Ishikawa (cell line): ENCODE measurements around the gene SPATA16.

ENCODE experiments used
- CEBPB ChIP-seq: IDR thresholded peaks from 2 replicates; pipeline ENCODE4 v1.6.1; 2012
- CREB1 ChIP-seq: IDR thresholded peaks from 2 replicates; pipeline ENCODE4 v1.6.1; 2012; ENCODE audit warnings: low read depth
- EGR1 ChIP-seq: IDR thresholded peaks from 2 replicates; pipeline ENCODE4 v1.6.1; 2012
- EP300 ChIP-seq: IDR thresholded peaks from 2 replicates; pipeline ENCODE4 v1.6.1; 2012; ENCODE audit warnings: borderline replicate concordance
- FOXM1 ChIP-seq: IDR thresholded peaks from 2 replicates; pipeline ENCODE4 v1.6.1; 2012; ENCODE audit warnings: low read depth, borderline replicate concordance
- NFIC ChIP-seq: IDR thresholded peaks from 2 replicates; pipeline ENCODE4 v1.6.1; 2012
- RAD21 ChIP-seq: IDR thresholded peaks from 2 replicates; pipeline ENCODE4 v1.6.1; 2012; ENCODE audit warnings: low read depth
- TAF1 ChIP-seq: IDR thresholded peaks from 2 replicates; pipeline ENCODE4 v1.6.1; 2012; ENCODE audit warnings: low read depth, mild to moderate bottlenecking
- TCF12 ChIP-seq: IDR thresholded peaks from 2 replicates; pipeline ENCODE4 v1.6.1; 2012; ENCODE audit warnings: low read depth
- TEAD4 ChIP-seq: IDR thresholded peaks from 2 replicates; pipeline ENCODE4 v1.6.1; 2012
- YY1 ChIP-seq: IDR thresholded peaks from 2 replicates; pipeline ENCODE4 v1.6.1; 2012; ENCODE audit warnings: low read depth
- ZBTB7A ChIP-seq: IDR thresholded peaks from 2 replicates; pipeline ENCODE4 v1.6.1; 2012; ENCODE audit warnings: low read depth
- TF ChIP-seq, protein P1 (sequence below): IDR thresholded peaks from 2 replicates; pipeline ENCODE4 v1.6.1; 2012; ENCODE audit warnings: low read depth, mild to moderate bottlenecking
- TF ChIP-seq, protein P2 (sequence below): IDR thresholded peaks from 2 replicates; pipeline ENCODE4 v1.6.1; 2012

SPATA16 gene

DNA sequence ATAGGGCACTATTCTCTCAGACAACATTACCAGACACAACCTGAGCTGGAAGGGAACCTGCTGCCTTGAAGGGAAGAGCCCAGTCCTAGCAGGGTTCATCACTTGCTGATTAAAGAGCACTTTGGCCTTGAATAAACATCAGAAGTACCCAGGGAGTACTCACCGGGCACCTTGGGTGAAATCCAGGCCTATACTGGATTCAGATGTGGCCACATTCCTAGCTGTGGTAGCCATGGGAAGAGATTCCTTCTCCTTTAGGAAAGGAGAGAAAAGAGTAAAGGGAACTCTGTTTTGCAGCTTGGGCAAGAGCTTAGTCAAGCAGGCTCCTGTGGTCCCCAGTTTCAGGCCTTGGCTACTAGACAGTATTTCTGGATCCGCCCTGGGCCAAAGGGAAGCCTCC lies 195.0 kb downstream of the SPATA16 start:
- no peak for TF ChIP-seq CEBPB
- no peak for TF ChIP-seq NFIC
- TF ChIP-seq EGR1: no peak
- TF ChIP-seq RAD21: no peak
- no peak for TF ChIP-seq TEAD4
- TF ChIP-seq ZBTB7A: no peak
- no peak for TF ChIP-seq TCF12
- no peak for TF ChIP-seq TAF1
- TF ChIP-seq FOXM1: no peak
- TF ChIP-seq YY1: no peak
- TF ChIP-seq EP300: no peak
- TF ChIP-seq, protein P1, sequence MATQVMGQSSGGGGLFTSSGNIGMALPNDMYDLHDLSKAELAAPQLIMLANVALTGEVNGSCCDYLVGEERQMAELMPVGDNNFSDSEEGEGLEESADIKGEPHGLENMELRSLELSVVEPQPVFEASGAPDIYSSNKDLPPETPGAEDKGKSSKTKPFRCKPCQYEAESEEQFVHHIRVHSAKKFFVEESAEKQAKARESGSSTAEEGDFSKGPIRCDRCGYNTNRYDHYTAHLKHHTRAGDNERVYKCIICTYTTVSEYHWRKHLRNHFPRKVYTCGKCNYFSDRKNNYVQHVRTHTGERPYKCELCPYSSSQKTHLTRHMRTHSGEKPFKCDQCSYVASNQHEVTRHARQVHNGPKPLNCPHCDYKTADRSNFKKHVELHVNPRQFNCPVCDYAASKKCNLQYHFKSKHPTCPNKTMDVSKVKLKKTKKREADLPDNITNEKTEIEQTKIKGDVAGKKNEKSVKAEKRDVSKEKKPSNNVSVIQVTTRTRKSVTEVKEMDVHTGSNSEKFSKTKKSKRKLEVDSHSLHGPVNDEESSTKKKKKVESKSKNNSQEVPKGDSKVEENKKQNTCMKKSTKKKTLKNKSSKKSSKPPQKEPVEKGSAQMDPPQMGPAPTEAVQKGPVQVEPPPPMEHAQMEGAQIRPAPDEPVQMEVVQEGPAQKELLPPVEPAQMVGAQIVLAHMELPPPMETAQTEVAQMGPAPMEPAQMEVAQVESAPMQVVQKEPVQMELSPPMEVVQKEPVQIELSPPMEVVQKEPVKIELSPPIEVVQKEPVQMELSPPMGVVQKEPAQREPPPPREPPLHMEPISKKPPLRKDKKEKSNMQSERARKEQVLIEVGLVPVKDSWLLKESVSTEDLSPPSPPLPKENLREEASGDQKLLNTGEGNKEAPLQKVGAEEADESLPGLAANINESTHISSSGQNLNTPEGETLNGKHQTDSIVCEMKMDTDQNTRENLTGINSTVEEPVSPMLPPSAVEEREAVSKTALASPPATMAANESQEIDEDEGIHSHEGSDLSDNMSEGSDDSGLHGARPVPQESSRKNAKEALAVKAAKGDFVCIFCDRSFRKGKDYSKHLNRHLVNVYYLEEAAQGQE: no peak

DNA sequence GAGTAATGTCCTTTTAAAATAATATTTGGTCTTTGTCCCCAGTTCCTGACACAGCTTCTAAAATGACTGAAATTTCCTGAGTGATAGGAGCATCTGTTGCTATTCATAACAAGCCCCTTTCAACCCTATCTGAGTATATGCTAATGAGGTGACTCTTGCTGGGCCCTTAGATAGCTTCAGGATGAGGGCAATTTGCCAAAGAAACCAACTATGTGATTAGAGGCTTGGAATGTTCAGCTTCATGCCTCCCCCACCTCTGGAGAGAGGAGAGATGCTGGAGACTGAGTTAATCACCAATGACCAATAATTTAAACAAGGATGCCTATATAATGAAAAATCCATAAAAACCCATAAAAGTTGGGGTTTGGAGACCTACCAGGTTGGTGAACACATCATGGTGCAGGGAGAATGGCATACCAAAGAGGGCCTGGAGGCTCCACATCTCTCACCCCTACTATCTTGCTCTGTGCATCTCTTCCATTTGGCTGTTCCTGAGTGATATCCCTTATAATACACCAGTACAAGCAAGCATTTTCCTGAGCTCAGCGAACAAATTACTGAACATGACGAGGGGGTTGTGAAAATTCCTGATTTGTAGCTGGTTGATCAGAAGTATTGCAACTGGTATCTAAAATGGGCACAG lies 201.3 kb downstream of the SPATA16 start:
- TF ChIP-seq TAF1: no peak
- TF ChIP-seq, protein P1: no peak
- TF ChIP-seq, protein P2, sequence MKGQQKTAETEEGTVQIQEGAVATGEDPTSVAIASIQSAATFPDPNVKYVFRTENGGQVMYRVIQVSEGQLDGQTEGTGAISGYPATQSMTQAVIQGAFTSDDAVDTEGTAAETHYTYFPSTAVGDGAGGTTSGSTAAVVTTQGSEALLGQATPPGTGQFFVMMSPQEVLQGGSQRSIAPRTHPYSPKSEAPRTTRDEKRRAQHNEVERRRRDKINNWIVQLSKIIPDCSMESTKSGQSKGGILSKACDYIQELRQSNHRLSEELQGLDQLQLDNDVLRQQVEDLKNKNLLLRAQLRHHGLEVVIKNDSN: no peak
- TF ChIP-seq RAD21: no peak
- TF ChIP-seq TEAD4: no peak

DNA sequence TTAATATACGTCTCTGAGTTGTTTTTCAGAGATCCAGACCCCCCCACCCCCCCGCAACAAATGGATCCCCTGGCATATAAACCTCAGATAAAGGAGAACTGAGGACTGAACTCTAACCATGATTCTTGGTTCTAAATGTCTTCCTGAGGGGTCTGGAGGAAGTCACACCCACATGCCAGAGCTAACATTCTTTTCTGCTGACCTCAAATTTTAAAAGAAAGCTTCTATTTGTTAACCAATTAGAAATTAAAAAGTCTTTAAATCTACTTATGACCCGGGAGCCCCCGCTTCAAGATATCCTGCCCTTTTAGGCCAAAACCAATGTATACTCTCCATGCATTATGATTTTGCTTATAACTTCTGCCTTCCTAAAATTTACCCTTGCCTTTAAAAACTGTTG lies 202.2 kb downstream of the SPATA16 start:
- TF ChIP-seq FOXM1 (no peak), NFIC (no peak), EP300 (no peak), TAF1 (no peak), EGR1 (no peak), RAD21 (no peak), YY1 (no peak), CEBPB (no peak), TEAD4 (no peak), CREB1 (no peak)

DNA sequence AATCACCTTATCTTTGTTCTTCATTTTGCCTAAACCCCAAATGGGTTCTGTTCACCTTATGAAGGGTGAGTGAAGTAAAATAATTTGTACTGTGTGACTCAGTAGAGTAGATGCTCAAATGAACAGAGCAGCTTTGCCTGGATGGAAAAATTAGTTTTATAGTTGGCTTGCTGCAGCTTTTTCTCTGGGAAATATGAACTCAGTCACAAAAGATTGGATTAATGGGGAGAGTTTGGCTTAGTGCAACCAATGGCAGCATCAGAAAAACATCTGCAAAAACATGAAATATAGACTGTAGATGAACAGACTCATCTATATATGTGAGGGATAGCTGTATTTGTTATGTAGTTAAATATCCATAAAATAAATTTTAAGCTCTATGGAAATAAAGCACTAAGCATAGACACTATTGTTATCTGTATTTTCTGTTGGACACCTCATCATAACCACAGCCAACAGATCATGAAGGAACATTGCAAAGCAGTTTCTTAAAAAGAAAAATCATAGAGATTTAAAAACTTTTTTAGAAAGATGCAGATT lies 209.2 kb downstream of the SPATA16 start:
- TF ChIP-seq, protein P2: no peak
- TF ChIP-seq EGR1: no peak
- no peak for TF ChIP-seq YY1
- TF ChIP-seq FOXM1: no peak
- no peak for TF ChIP-seq CEBPB
- TF ChIP-seq, protein P1: no peak
- no peak for TF ChIP-seq NFIC
- TF ChIP-seq TAF1: no peak
- no peak for TF ChIP-seq RAD21
- TF ChIP-seq TEAD4: no peak
- TF ChIP-seq CREB1: no peak
- no peak for TF ChIP-seq ZBTB7A
- no peak for TF ChIP-seq TCF12
- TF ChIP-seq EP300: no peak

DNA sequence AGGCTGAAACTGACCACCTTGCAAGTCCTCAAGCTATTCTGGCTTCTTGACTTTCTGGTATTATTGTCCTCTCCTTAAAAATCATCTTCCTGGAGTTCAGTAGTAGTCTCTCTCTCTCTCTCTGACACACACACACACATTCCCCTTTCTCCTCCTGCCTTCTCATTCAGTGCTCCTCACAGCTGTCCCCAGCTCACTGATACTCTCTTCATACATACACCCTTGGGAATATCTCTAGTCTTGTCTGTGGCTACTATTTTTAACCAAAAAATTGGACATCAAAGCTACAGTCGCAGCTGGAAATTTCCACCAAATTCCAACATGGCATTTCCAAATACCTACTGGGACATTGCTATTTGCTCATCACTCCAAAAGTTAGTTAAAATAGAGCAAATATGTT lies 211.6 kb downstream of the SPATA16 start:
- TF ChIP-seq ZBTB7A (no peak), TCF12 (no peak), YY1 (no peak), TEAD4 (no peak), EP300 (no peak), CEBPB (no peak), NFIC (no peak)
- TF ChIP-seq, protein P1: no peak
